WTC11 (cell line): Measurements from ENCODE around the gene TIAM2. TPM values are rescaled to one million over a fixed set of nuclear protein-coding genes. Genes with fewer than 3 reads are reported as not detected.

ENCODE experiments used
- ATAC-seq: fragments of 200-7000 bp; cut with Tn5 transposase; 2 replicates; pipeline ENCODE4 v1.10.0; 2021; ENCODE audit warnings: mild to moderate bottlenecking, moderate library complexity
- CTCF ChIA-PET: fragments of 300-600 bp; sonication (Branson Sonifier 250); formaldehyde crosslinking; loops from one replicate; lab custom pipeline; 2021; ENCODE audit warnings: antibody characterized with exemption; lab: Charles Lee
- POLR2A ChIA-PET: fragments of 350-600 bp; sonication (Branson Sonifier 250); formaldehyde crosslinking; loops from one replicate; lab custom pipeline; 2021; ENCODE audit warnings: antibody characterized with exemption; lab: Charles Lee
- DNase-seq: peaks from one replicate; pipeline ENCODE4 v3.0.0; 2021; ENCODE audit warnings: low spot score
- H3K27ac Mint-ChIP-seq: 2 replicates; pipeline ENCODE4 v1.8.0; 2021; ENCODE audit warnings: mixed read lengths
- H3K27me3 Mint-ChIP-seq: 2 replicates; pipeline ENCODE4 v1.8.0; 2021; ENCODE audit warnings: low read depth, mild to moderate bottlenecking, moderate library complexity, mixed read lengths
- H3K36me3 Mint-ChIP-seq: 2 replicates; pipeline ENCODE4 v1.8.0; 2021; ENCODE audit warnings: mixed read lengths
- H3K4me1 Mint-ChIP-seq: 2 replicates; pipeline ENCODE4 v1.8.0; 2022; ENCODE audit warnings: mixed read lengths
- H3K4me3 Mint-ChIP-seq: 2 replicates; pipeline ENCODE4 v1.8.0; 2021; ENCODE audit warnings: mild to moderate bottlenecking, moderate library complexity, mixed read lengths
- H3K9me3 Mint-ChIP-seq: 2 replicates; pipeline ENCODE4 v1.8.0; 2021; ENCODE audit warnings: mixed read lengths
- CBFB ChIP-seq: sonication (generic); formaldehyde crosslinking; IDR thresholded peaks from 2 replicates; pipeline ENCODE4 v1.8.1; 2022; ENCODE audit warnings: mild to moderate bottlenecking, low read depth, missing genetic modification reagents
- CREM ChIP-seq: sonication (generic); formaldehyde crosslinking; IDR thresholded peaks from 2 replicates; pipeline ENCODE4 v1.8.1; 2022; ENCODE audit warnings: mild to moderate bottlenecking, missing genetic modification reagents, moderate library complexity
- FOXJ3 ChIP-seq: sonication (generic); formaldehyde crosslinking; IDR thresholded peaks from 2 replicates; pipeline ENCODE4 v1.9.0; 2021; ENCODE audit warnings: missing genetic modification reagents, mild to moderate bottlenecking, borderline replicate concordance
- FOXK1 ChIP-seq: sonication (generic); formaldehyde crosslinking; IDR thresholded peaks from 2 replicates; pipeline ENCODE4 v1.8.0; 2022; ENCODE audit warnings: mild to moderate bottlenecking, moderate library complexity, missing genetic modification reagents
- GABPB1 ChIP-seq: sonication (generic); formaldehyde crosslinking; IDR thresholded peaks from 2 replicates; pipeline ENCODE4 v1.8.1; 2023; ENCODE audit warnings: mild to moderate bottlenecking, missing genetic modification reagents
- KAT7 ChIP-seq: sonication (generic); formaldehyde crosslinking; IDR thresholded peaks from 2 replicates; pipeline ENCODE4 v1.8.1; 2023; ENCODE audit warnings: missing genetic modification reagents, mild to moderate bottlenecking, borderline replicate concordance
- NFYB ChIP-seq: sonication (generic); formaldehyde crosslinking; conservative IDR thresholded peaks from 2 replicates; pipeline ENCODE4 v1.8.0; 2022; ENCODE audit warnings: low read depth, missing genetic modification reagents
- TP53 ChIP-seq: sonication (generic); formaldehyde crosslinking; IDR thresholded peaks from 2 replicates; pipeline ENCODE4 v1.8.1; 2023; ENCODE audit warnings: mild to moderate bottlenecking, missing genetic modification reagents
- total RNA-seq: library from RNA; stranded (reverse); gene quantifications from 3 replicates; pipeline ENCODE4 v1.2.3, GENCODE V29; 2021
- TF ChIP-seq, protein P1 (sequence below): sonication (generic); formaldehyde crosslinking; conservative IDR thresholded peaks from 2 replicates; pipeline ENCODE4 v1.8.1; 2022; ENCODE audit warnings: mild to moderate bottlenecking, missing genetic modification reagents
- TF ChIP-seq, protein P2 (sequence below): fragments of 250-450 bp; sonication (Bioruptor Pico); IDR thresholded peaks from 2 replicates; pipeline ENCODE4 v1.9.0; 2021; ENCODE audit warnings: moderate library complexity, mild to moderate bottlenecking, inconsistent platforms, borderline replicate concordance
- TF ChIP-seq, protein P3 (sequence below): sonication (generic); formaldehyde crosslinking; IDR thresholded peaks from 2 replicates; pipeline ENCODE4 v1.8.1; 2022; ENCODE audit warnings: low read depth, missing genetic modification reagents, borderline replicate concordance
- TF ChIP-seq, protein P4 (sequence below): sonication (generic); formaldehyde crosslinking; IDR thresholded peaks from 2 replicates; pipeline ENCODE4 v1.8.0; 2023; ENCODE audit warnings: missing genetic modification reagents, mild to moderate bottlenecking, borderline replicate concordance
- TF ChIP-seq, protein P5 (sequence below): sonication (generic); formaldehyde crosslinking; IDR thresholded peaks from 2 replicates; pipeline ENCODE4 v1.8.1; 2022; ENCODE audit warnings: mild to moderate bottlenecking, moderate library complexity, missing genetic modification reagents
- TF ChIP-seq, protein P6 (sequence below): fragments of 200-600 bp; IDR thresholded peaks from 2 replicates; pipeline ENCODE4 v1.8.0; 2022; ENCODE audit warnings: antibody characterized with exemption
- TF ChIP-seq, protein P7 (sequence below): sonication (generic); formaldehyde crosslinking; IDR thresholded peaks from 2 replicates; pipeline ENCODE4 v1.8.1; 2023; ENCODE audit warnings: mild to moderate bottlenecking, missing genetic modification reagents, borderline replicate concordance
- TF ChIP-seq, protein P8 (sequence below): fragments of 250-450 bp; sonication (Bioruptor Pico); IDR thresholded peaks from 2 replicates; pipeline ENCODE4 v1.8.0; 2021; ENCODE audit warnings: mild to moderate bottlenecking

Gene TIAM2
- total RNA-seq, 1 experiment from 2014 or later, result 15.1 TPM

DNA sequence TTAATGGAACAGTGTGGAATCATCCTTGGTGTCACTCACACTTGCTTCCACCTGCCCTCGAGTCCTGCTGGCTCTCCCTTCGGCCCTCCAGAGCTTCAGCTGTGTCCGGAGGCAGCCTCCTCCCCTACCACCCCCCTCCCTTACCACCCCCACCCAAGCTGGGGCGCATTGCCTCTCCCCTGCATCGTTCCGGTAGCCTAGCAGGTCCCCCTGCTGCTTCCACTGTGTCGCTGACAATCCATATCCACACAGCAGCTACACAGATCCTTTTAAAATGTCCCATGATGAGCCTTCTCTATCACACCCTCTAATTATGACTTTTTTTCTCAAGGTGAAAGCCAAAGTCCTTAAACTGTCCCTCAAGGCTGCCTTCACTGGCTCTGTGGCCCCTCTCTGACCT is 117.6 kb downstream of the TIAM2 start (continued):
- TF ChIP-seq TP53 (CRISPR knock-in tag), result no peak
- TF ChIP-seq, protein P1, sequence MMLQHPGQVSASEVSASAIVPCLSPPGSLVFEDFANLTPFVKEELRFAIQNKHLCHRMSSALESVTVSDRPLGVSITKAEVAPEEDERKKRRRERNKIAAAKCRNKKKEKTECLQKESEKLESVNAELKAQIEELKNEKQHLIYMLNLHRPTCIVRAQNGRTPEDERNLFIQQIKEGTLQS (CRISPR knock-in tag), result no peak
- TF ChIP-seq, protein P2, sequence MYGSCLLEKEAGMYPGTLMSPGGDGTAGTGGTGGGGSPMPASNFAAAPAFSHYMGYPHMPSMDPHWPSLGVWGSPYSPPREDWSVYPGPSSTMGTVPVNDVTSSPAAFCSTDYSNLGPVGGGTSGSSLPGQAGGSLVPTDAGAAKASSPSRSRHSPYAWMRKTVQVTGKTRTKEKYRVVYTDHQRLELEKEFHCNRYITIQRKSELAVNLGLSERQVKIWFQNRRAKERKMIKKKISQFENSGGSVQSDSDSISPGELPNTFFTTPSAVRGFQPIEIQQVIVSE, result no peak

DNA sequence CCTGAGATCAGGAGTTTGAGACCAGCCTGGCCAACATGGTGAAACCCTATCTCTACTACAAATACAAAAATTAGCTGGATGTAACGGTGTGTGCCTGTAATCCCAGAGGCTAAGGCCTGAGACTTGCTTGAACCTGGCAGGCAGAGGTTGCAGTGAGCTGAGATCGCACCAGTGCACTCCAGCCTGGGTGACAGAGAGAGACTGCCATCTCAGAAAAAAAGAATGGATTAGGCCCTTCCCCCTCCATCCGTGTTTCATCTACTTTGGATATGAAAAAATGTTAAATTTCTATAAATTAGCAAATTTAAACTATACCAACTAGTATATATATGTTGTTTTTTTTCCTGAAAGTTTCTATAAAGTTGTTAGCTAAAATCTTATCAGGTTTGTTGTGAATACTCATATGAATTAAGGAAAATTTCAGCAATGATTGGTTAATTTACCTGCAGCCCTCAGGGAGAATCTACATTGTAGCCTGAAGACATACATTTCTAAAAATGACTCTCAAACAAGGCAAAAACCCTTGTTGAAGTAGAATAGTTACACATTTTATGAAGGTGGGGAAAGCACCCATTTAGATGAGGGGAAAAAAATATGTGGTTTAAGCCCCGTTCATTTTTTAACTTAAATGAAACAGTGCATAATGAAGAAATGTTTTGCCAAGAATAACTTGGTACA is 120.9 kb downstream of the TIAM2 start:
- Mint-ChIP-seq H3K9me3 (peaks cover 3% of the 10 kb centered on the region; the same call in 1 of the 2 replicates), H3K27me3 (peaks cover 4% of the 10 kb centered on the region; the same call in 1 of the 2 replicates), H3K4me3 (no peak overlapping the region), H3K4me1 (peaks cover 60% of the 10 kb centered on the region), H3K36me3 (peaks cover 5% of the 10 kb centered on the region; the same call in 1 of the 2 replicates), H3K27ac (peak overlapping the region; percentile 78)
- ChIA-PET CTCF (interaction anchor here (0.6 to 1.3 kb wide), 4 partner anchors 36 to 325 kb away, joined by 3 to 4 read pairs (median 3); no protein-coding TSS in a partner anchor), POLR2A (no interaction called here)
- TF ChIP-seq, protein P3, sequence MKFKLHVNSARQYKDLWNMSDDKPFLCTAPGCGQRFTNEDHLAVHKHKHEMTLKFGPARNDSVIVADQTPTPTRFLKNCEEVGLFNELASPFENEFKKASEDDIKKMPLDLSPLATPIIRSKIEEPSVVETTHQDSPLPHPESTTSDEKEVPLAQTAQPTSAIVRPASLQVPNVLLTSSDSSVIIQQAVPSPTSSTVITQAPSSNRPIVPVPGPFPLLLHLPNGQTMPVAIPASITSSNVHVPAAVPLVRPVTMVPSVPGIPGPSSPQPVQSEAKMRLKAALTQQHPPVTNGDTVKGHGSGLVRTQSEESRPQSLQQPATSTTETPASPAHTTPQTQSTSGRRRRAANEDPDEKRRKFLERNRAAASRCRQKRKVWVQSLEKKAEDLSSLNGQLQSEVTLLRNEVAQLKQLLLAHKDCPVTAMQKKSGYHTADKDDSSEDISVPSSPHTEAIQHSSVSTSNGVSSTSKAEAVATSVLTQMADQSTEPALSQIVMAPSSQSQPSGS, result no peak
- no peak for TF ChIP-seq KAT7 (CRISPR knock-in tag)
- ATAC-seq (no peak), DNase-seq (no peak)

DNA sequence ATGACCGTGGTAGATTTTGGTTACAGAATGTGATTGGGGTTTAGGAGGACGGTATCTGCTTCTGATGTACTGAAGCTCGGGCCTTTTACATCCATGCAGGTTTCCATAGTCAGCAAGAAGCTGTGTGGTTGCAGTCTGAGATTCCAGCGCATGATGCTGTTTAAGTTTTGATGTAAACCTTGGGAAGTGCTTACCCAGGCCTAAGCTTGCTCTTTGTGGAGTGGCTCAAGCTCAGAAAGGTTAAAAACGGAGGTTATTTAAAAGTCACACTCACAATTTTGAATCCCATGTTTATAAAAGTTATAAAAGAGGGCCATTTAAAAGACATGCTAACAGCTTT is 121.4 kb downstream of the TIAM2 start:
- H3K4me3 Mint-ChIP-seq, result no peak overlapping the region
- peak overlapping the region; percentile 78 for H3K27ac Mint-ChIP-seq
- peaks cover 5% of the 10 kb centered on the region; the same call in 1 of the 2 replicates for H3K36me3 Mint-ChIP-seq
- POLR2A ChIA-PET, result no interaction called here
- peaks cover 59% of the 10 kb centered on the region for H3K4me1 Mint-ChIP-seq
- CTCF ChIA-PET, result interaction anchor here (0.6 to 1.3 kb wide), 4 partner anchors 36 to 326 kb away, joined by 3 to 4 read pairs (median 3); no protein-coding TSS in a partner anchor
- no peak for ATAC-seq
- H3K27me3 Mint-ChIP-seq, result peaks cover 4% of the 10 kb centered on the region; the same call in 1 of the 2 replicates
- no peak for DNase-seq
- peaks cover 3% of the 10 kb centered on the region; the same call in 1 of the 2 replicates for H3K9me3 Mint-ChIP-seq
- TF ChIP-seq GABPB1 (CRISPR knock-in tag) (no peak), CBFB (CRISPR knock-in tag) (no peak), NFYB (CRISPR knock-in tag) (no peak), CREM (CRISPR knock-in tag) (no peak), FOXK1 (CRISPR knock-in tag) (no peak), FOXJ3 (CRISPR knock-in tag) (no peak)
- TF ChIP-seq, protein P4, sequence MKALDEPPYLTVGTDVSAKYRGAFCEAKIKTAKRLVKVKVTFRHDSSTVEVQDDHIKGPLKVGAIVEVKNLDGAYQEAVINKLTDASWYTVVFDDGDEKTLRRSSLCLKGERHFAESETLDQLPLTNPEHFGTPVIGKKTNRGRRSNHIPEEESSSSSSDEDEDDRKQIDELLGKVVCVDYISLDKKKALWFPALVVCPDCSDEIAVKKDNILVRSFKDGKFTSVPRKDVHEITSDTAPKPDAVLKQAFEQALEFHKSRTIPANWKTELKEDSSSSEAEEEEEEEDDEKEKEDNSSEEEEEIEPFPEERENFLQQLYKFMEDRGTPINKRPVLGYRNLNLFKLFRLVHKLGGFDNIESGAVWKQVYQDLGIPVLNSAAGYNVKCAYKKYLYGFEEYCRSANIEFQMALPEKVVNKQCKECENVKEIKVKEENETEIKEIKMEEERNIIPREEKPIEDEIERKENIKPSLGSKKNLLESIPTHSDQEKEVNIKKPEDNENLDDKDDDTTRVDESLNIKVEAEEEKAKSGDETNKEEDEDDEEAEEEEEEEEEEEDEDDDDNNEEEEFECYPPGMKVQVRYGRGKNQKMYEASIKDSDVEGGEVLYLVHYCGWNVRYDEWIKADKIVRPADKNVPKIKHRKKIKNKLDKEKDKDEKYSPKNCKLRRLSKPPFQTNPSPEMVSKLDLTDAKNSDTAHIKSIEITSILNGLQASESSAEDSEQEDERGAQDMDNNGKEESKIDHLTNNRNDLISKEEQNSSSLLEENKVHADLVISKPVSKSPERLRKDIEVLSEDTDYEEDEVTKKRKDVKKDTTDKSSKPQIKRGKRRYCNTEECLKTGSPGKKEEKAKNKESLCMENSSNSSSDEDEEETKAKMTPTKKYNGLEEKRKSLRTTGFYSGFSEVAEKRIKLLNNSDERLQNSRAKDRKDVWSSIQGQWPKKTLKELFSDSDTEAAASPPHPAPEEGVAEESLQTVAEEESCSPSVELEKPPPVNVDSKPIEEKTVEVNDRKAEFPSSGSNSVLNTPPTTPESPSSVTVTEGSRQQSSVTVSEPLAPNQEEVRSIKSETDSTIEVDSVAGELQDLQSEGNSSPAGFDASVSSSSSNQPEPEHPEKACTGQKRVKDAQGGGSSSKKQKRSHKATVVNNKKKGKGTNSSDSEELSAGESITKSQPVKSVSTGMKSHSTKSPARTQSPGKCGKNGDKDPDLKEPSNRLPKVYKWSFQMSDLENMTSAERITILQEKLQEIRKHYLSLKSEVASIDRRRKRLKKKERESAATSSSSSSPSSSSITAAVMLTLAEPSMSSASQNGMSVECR, result no peak
- TF ChIP-seq, protein P5, sequence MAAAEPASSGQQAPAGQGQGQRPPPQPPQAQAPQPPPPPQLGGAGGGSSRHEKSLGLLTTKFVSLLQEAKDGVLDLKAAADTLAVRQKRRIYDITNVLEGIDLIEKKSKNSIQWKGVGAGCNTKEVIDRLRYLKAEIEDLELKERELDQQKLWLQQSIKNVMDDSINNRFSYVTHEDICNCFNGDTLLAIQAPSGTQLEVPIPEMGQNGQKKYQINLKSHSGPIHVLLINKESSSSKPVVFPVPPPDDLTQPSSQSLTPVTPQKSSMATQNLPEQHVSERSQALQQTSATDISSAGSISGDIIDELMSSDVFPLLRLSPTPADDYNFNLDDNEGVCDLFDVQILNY, result no peak
- TF ChIP-seq, protein P1 (CRISPR knock-in tag), result no peak
- TF ChIP-seq, protein P6, sequence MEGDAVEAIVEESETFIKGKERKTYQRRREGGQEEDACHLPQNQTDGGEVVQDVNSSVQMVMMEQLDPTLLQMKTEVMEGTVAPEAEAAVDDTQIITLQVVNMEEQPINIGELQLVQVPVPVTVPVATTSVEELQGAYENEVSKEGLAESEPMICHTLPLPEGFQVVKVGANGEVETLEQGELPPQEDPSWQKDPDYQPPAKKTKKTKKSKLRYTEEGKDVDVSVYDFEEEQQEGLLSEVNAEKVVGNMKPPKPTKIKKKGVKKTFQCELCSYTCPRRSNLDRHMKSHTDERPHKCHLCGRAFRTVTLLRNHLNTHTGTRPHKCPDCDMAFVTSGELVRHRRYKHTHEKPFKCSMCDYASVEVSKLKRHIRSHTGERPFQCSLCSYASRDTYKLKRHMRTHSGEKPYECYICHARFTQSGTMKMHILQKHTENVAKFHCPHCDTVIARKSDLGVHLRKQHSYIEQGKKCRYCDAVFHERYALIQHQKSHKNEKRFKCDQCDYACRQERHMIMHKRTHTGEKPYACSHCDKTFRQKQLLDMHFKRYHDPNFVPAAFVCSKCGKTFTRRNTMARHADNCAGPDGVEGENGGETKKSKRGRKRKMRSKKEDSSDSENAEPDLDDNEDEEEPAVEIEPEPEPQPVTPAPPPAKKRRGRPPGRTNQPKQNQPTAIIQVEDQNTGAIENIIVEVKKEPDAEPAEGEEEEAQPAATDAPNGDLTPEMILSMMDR, result no peak
- TF ChIP-seq, protein P7, sequence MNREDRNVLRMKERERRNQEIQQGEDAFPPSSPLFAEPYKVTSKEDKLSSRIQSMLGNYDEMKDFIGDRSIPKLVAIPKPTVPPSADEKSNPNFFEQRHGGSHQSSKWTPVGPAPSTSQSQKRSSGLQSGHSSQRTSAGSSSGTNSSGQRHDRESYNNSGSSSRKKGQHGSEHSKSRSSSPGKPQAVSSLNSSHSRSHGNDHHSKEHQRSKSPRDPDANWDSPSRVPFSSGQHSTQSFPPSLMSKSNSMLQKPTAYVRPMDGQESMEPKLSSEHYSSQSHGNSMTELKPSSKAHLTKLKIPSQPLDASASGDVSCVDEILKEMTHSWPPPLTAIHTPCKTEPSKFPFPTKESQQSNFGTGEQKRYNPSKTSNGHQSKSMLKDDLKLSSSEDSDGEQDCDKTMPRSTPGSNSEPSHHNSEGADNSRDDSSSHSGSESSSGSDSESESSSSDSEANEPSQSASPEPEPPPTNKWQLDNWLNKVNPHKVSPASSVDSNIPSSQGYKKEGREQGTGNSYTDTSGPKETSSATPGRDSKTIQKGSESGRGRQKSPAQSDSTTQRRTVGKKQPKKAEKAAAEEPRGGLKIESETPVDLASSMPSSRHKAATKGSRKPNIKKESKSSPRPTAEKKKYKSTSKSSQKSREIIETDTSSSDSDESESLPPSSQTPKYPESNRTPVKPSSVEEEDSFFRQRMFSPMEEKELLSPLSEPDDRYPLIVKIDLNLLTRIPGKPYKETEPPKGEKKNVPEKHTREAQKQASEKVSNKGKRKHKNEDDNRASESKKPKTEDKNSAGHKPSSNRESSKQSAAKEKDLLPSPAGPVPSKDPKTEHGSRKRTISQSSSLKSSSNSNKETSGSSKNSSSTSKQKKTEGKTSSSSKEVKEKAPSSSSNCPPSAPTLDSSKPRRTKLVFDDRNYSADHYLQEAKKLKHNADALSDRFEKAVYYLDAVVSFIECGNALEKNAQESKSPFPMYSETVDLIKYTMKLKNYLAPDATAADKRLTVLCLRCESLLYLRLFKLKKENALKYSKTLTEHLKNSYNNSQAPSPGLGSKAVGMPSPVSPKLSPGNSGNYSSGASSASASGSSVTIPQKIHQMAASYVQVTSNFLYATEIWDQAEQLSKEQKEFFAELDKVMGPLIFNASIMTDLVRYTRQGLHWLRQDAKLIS (CRISPR knock-in tag), result no peak
- TF ChIP-seq, protein P8, sequence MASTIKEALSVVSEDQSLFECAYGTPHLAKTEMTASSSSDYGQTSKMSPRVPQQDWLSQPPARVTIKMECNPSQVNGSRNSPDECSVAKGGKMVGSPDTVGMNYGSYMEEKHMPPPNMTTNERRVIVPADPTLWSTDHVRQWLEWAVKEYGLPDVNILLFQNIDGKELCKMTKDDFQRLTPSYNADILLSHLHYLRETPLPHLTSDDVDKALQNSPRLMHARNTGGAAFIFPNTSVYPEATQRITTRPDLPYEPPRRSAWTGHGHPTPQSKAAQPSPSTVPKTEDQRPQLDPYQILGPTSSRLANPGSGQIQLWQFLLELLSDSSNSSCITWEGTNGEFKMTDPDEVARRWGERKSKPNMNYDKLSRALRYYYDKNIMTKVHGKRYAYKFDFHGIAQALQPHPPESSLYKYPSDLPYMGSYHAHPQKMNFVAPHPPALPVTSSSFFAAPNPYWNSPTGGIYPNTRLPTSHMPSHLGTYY, result no peak
